HG03439 (cell line): ENCODE results near the gene PPM1L.
"Not testable (repeated sequence)": the region's sequence is repeated elsewhere in the genome, so short reads cannot be mapped to it uniquely, and the experiment has no call there.

Experiments used
- ATAC-seq: cut with Tn5 transposase; IDR thresholded peaks from one replicate; pipeline ENCODE4 v1.9.1; 2021; ENCODE audit warnings: mild to moderate bottlenecking, moderate library complexity; ENCODE audit not compliant: unreplicated experiment

PPM1L gene

GRCh38 chr3:160977773-160978172 lies 221.7 kb downstream of the PPM1L start:
- ATAC-seq, result no peak

DNA sequence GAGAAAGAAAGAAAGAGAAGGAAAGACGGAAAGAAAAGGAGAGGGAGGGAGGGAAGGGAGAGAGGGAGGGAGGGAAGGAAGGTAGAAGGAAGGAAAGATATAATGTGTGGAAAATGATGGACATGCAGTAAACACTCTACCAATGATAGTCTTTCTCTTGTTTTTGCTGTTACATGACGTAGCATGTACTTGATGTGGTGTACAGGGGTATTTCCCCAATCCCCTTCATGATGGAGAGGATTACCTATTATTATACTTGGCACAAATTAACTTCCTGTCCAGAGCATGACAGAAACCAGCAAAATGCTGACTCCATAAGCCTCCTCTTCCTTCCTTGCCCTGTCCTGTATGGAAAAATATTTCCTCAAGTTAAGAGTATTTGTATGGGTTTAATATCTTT lies 224.7 kb downstream of the PPM1L start:
- ATAC-seq, result no peak

DNA sequence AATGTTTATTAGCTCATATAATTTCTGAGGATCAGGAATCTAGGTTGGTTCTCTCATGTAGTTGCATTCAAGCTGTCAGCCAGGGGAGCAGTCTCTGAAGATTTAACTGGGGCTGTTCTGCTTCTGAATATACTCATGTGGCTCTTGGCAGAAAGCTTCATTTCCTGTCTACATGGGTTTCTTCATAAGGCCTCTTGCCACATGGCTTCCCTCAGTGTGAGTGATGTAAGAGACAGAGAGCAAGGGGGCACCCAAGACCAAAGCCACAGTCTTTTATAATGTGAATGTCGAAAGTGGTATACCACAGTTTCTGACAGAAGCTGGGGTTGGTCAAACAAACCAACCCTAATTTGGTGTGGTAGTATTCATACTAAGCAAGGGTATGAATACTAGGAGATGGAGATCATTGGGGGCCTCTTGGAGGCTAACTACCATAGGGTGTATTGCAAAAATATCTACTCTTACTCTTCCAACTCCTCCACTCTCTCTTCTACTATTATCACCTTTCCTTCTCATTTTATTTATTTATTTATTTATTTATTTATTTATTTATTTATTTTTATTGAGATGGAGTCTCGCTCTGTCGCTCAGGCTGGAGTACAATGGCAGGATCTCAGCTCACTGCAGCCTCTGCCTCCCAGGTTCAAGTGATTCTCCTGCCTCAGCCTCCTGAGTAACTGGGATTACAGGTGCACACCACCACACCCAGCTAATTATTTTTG lies 225.3 kb downstream of the PPM1L start:
- no peak for ATAC-seq

DNA sequence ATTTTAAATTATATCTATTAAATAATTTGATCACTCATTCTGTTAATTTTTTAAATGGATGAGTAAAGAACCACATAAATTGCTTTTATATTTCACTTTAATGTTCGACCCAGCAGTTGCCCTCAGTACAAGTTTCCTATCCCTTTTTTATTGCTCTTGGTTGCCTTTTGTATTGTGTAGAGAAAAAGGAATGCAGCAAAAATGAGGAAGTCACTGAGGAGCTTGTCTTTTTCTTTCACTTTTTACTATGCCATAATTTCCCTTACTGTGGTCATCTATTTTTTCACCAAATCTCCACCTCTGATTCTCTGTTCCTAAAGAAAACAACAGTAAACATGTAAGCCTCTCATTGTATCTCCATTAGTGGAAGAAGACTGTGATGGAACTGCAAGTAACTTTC lies 226.5 kb downstream of the PPM1L start:
- no peak for ATAC-seq

- not testable (repeated sequence) for ATAC-seq
Observed at GRCh38 chr3:160983900-160984299, 227.9 kb downstream of the PPM1L start.

DNA sequence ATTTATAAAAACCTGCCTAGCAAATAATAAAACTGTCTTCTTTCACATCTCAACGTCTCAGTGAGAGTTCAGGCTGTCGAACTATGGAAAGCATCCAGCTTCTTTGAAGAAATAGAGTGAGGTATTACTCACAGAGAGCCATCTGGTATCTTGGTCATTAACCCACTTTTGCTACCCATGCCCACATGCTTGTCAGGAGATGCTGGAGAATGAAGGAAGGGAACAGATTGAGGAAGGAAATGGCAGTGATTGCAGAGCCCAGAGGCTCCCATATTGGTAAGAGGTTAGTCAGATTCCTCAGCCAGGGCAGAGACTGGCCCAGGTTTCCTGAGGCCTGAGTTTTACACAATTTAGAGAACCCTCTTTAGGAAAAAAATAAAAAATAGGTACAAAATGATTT lies 230.0 kb downstream of the PPM1L start:
- ATAC-seq, result no peak

DNA sequence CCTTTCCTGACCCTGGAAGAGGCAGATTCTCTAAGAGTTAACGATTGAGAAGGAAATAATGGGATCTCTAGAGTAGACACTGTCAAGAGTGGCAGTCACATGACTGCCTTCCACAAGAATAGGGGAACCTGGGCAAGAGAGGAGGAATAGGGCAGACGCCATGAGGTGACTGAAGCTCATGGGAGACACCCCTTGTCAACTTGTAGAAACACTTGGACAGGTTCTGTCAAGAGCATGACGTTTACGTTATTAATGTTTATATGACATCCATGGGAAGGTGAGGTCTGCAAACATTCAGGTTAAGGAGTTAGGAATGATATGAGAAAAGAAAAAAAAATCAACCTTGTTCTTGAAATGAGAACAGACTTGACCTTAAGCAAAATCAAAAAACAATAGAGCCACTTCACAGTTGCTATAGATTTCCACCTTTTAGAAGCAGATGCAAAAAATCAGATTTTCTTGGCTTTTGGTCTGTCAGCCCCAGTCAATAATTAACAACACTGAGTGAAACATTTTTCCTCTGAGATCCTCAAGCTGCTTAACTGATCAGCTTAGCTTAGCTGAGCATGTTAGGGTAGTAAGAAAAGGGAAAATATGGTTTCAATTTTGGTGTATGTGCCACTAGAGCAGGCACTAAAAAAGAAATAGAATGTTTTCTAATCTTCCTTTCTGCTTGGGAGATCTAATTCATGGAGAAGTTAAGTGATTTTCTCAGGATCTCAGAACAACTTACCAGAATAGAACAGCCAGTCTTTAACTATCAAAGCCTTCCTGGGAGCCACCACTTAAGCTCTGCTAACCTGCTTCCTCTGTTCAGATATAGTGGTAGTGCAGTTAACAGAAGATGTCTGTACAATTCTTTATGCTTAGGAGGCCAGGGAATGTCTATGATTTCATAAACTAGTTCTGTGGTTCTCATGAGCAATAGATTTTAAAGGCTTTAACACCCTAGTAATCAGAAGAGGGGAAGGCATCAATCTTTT lies 232.2 kb downstream of the PPM1L start:
- no peak for ATAC-seq

DNA sequence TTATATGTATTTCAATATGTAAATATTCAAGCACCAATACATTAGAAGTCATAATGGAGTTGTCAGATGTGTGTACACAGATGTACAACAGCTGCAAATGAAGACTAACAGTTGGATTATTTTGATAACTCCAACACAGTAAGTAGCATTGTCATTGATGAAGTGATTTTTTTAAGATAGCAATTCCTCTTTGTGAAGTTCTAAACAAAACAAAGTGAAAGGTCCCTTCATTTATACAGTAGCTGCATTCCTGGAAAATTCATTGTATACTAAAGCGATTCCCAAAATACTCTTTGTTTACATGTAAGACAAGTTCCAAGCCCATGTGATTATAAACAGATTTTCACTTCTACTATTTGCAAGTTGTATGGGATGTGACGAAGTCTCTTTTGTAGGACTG lies 234.4 kb downstream of the PPM1L start:
- no peak for ATAC-seq

DNA sequence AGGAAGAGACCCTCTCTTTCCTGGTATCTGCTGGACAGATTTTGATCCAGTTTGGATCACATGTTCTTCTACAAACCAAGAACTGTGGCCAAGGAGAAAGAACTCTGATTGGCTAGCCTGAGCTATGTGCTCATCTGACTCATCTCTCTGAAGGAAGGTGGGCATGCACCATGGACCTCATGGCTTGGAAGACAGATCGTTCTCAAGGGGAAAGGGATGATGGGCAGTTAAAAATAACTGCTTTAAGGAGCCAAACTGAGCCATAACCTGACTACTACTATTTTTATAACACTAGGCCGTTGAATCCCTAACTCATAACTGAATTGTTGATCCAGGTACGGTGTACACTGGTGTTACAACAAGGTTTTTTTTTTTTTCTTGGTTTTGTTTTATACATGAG lies 236.7 kb downstream of the PPM1L start:
- no peak for ATAC-seq

DNA sequence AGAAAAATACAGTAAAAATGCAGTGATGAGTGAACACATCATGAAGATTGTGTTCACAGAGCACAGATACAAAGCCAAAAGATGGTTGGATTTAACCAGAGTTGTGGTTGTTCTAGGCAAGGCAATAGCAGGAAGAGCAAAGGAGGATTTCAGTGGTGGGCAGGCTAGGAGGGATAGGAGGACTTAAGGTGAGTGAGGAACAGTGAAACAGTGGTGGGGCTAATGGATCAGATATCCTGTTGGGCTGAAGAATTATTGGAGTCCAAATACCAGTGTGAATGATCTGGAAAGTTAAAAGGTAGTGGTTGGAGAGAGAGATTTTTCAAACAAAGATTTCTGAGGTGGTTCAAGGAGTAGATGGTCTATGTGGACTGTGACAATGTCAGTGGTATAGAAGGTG lies 240.8 kb downstream of the PPM1L start:
- ATAC-seq, result no peak

GRCh38 chr3:160998581-160998980 lies 242.6 kb downstream of the PPM1L start:
- no peak for ATAC-seq

GRCh38 chr3:160999274-160999673 lies 243.2 kb downstream of the PPM1L start:
- no peak for ATAC-seq

DNA sequence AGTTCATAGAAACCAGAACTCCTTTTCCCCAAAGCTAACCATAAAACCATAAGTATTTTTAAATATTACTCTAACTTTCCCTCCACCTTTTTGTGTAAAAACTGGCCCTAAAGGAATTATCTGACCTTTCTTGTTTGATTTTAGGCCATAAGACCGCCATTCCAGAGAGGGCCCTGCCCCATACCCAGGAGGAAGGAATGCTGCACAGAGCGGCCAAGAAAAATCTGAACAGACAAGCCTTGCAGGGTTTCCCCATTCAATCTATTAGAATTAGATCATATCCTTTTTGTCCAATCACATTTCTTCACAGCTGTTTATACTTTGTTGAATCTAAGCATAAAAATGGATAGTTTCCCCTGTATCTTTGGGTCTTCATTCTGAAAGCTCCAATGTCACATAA lies 252.1 kb downstream of the PPM1L start:
- no peak for ATAC-seq

DNA sequence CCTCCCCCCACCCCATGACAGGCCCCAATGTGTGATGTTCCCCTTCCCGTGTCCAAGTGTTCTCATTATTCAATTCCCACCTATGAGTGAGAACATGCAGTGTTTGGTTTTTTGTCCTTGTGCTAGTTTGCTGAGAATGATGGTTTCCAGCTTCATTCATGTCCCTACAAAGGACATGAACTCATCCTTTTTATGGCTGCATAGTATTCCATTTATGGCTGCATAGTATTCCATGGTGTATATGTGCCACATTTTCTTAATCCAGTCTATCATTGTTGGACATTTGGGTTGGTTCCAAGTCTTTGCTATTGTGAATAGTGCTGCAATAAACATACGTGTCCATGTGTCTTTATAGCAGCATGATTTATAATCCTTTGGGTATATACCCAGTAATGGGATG lies 254.1 kb downstream of the PPM1L start:
- not testable (repeated sequence) for ATAC-seq

DNA sequence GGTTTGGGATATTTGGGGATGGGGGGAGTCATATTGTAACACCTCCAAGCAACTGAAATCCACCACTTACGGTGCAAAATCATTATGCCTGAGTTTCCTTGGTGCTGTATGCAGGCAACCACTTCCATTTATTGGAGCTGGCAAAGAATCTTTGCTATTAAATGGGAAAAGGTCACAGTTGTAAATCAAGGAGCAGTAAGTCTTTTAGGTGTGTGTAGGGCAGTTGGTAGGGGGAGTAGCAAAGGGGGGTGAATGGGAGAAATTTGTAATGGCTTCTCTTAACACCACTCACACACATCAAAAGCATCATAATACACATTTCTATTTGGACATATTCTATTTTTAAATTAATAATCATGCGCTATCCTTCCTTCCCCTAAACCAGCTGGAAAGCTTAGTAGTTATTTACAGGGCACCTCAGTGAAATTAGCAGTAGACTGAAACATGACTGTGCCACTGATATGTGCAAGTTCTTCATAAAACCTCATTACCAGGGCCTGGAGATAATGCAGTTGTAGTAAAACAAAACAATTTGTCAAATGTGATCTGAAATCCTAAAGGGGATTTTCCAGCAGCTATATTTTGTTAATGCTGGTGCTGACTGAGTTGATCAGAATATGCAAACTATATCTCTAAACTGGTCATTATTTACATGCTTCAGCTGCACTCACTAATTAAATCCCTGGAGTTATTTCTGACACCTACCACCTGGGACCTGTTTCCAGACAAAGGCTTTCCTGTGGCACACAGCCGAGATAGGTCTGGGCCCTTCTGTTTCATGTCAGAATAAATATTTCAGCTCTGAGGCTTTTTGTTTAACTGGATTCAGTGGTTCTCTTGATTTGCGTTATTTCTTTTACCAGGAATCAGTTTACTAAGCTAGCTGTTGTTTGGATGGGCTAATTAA lies 259.1 kb downstream of the PPM1L start:
- ATAC-seq, result no peak

DNA sequence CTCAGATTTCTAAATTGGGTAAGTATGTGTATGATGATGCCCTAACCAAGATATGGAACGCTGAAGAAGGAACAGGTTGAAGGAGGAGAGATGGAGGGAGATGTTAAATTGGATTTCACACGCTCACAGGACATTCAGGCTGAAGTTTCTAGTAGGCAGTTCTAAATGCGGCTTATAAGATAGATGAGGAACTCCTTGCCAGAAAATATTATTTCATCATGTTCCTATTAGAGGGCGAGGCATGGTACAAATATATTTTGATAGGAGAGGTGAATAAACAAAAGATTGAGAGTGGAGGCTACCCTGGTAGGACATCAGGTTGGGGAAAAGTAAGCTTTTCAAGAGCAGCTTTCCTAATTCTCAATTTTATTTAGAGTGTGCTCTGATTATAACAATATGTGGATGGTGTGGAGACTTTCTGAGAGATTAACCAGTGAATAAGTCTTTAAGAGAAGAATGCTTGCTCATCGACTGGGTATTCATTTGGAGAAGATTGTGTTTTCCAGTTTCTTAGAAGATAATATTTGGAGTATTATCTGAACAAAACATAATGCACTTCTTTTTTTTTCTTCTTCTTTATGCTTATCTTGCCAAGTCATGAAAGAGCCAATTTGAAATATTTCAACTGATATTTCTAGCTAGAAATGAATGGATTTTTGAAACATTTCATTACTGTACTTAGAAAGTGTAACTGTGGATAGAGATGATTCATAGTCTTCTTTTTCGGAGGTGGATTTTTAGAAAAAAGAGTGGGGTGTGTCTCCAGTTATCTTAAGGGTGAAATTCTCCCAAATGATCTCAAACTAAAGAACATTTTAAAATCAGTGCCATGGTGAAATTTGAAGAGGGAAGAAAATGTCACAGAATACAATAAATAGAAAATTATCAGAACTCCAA lies 260.6 kb downstream of the PPM1L start:
- no peak for ATAC-seq

- ATAC-seq, result no peak
Observed at GRCh38 chr3:161017971-161018370, 261.9 kb downstream of the PPM1L start.

DNA sequence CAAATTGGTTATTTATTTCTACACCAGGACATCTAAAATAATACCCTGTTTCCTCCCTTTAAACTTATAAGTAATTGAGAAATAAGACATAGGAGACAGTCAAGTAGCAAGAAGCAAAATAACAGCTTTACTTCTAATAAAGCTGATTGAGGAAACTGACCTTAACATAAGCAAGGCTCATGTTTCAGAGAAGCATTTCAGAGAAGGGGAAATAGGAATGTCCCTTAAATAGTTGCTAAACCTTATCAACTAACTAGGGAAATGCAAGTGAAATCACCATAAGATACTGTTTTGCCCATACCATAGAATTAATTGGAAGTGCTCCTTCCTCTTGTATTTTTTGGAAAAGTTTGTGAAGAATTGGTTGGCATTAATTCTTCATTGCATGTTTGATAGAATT lies 264.2 kb downstream of the PPM1L start:
- ATAC-seq, result no peak

DNA sequence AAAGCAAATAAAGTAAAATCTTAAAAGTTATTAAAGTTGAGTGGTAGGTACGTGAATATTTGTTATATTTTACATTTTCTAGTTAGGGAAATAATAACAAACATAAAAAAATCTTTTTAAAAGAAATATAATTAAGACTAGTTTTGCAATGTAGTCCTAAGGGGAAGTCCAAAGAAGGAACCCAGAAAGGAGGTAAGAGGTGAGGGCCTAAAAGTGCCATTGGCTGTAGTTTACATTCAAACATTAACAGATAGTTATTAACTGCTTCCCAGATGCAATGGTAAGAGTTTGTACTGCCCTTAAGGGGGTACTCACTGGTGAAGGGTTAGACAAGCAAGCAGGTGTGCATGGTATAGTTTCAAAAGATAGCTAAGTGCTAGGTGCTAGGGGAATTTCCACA lies 269.9 kb downstream of the PPM1L start:
- ATAC-seq, result no peak
